ENCODE data around the gene ABCA1.
"Not testable (repeated sequence)": the region's sequence is repeated elsewhere in the genome, so short reads cannot be mapped to it uniquely, and the experiment has no call there.

Gene ABCA1

GRCh38 chr9:104931256-104931655 lies 3.3 kb upstream of the ABCA1 start:
- WGBS (ENCODE audit: insufficient coverage) = 100% methylated on average over 1 of the region's 4 CpGs
- CTCF ChIA-PET = interaction anchor here (0.9 to 1.6 kb wide), 3 partner anchors 19 to 123 kb away, joined by 3 to 6 read pairs (median 3); no protein-coding TSS in a partner anchor
- Histone ChIP-seq H3K4me3 (ENCODE audit: control insufficient read depth in 1 of 7, extremely low read depth in 1 of 7, insufficient read depth in 4 of 7, low read depth in 2 of 7, low read length in 6 of 7) (no peak overlapping the region), H3K9me3 (ENCODE audit: control extremely low read depth in 1 of 5, control insufficient read depth in 4 of 5, insufficient read depth in 2 of 5, low read depth in 1 of 5, low read length in 4 of 5) (no peaks in the 10 kb centered on the region), H3K36me3 (ENCODE audit: control insufficient read depth in 4 of 4, insufficient read depth in 4 of 4, low read length in 3 of 4) (no peaks in the 10 kb centered on the region), H3K27ac (ENCODE audit: insufficient read depth in 1 of 2, low read depth in 1 of 2, low read length in 2 of 2, poor library complexity in 1 of 2, severe bottlenecking in 2 of 2) (no peak overlapping the region), H3K4me1 (ENCODE audit: control extremely low read depth in 1 of 4, control insufficient read depth in 4 of 4, insufficient read depth in 4 of 4, low read length in 3 of 4) (peaks cover 3 to 47% (median 30%) of the 10 kb centered on the region in 4 experiments), H3K27me3 (replicated peaks in 2 of 5; ENCODE audit: control insufficient read depth in 4 of 5, insufficient read depth in 5 of 5, low read length in 4 of 5) (no peaks in the 10 kb centered on the region)
- no peak for DNase-seq
- POLR2A ChIA-PET = interaction anchor here (0.9 kb wide), 1 partner anchor 313 kb away, joined by 3 read pairs; the partner anchor contains the start of gene SLC44A1

GRCh38 chr9:104927216-104927911 lies 591 bp downstream of the ABCA1 start:
- Histone ChIP-seq H3K9me3 (ENCODE audit: control extremely low read depth in 1 of 5, control insufficient read depth in 4 of 5, insufficient read depth in 2 of 5, low read depth in 1 of 5, low read length in 4 of 5) (no peaks in the 10 kb centered on the region), H3K4me1 (ENCODE audit: control extremely low read depth in 1 of 4, control insufficient read depth in 4 of 4, insufficient read depth in 4 of 4, low read length in 3 of 4) (peaks cover 0 to 26% (median 25%) of the 10 kb centered on the region in 4 experiments), H3K4me3 (ENCODE audit: control insufficient read depth in 1 of 7, extremely low read depth in 1 of 7, insufficient read depth in 4 of 7, low read depth in 2 of 7, low read length in 6 of 7) (peak overlapping the region; percentile 29 to 91 (median 74)), H3K27me3 (replicated peaks in 2 of 5; ENCODE audit: control insufficient read depth in 4 of 5, insufficient read depth in 5 of 5, low read length in 4 of 5) (no peaks in the 10 kb centered on the region), H3K27ac (ENCODE audit: insufficient read depth in 1 of 2, low read depth in 1 of 2, low read length in 2 of 2, poor library complexity in 1 of 2, severe bottlenecking in 2 of 2) (no peak overlapping the region), H3K36me3 (ENCODE audit: control insufficient read depth in 4 of 4, insufficient read depth in 4 of 4, low read length in 3 of 4) (no peaks in the 10 kb centered on the region)
- DNase-seq = peak in 2 of 3 donors; percentile 33 to 56
- CTCF ChIA-PET = interaction anchor here (0.7 to 3.6 kb wide), 29 partner anchors 9 to 488 kb away, joined by 3 to 34 read pairs (median 5); no protein-coding TSS in a partner anchor
- POLR2A ChIA-PET = interaction anchor here (0.6 to 2.7 kb wide), 10 partner anchors 34 to 201 kb away, joined by 3 to 19 read pairs (median 4); no protein-coding TSS in a partner anchor
- WGBS (ENCODE audit: insufficient coverage) = 0% methylated on average over 30 of the region's 44 CpGs

DNA sequence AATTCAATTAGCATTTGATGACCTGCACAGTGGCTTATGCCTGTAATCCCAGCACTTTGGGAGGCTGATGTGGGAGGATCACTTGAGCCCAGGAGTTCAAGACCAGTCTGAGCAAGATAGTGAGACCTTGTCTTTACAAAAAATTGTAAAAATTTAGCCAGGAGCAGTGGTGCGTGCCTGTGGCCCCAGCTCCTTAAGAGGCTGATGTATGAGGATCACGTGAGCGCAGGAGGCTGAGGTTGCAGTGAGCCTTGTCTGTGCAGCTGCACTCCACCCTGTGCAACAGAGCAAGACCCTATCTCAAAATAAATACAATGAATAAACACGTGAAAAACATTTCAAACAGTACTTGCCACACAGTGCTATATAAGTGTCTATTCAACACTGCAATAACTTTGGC lies 4.2 kb downstream of the ABCA1 start:
- CTCF ChIA-PET = interaction anchor here (1.0 to 1.6 kb wide), 6 partner anchors 12 to 234 kb away, joined by 3 to 8 read pairs (median 5); no protein-coding TSS in a partner anchor
- no peak overlapping the region for H3K4me3 ChIP-seq (ENCODE audit: control insufficient read depth in 1 of 7, extremely low read depth in 1 of 7, insufficient read depth in 4 of 7, low read depth in 2 of 7, low read length in 6 of 7)
- H3K27me3 ChIP-seq (replicated peaks in 2 of 5; ENCODE audit: control insufficient read depth in 4 of 5, insufficient read depth in 5 of 5, low read length in 4 of 5) = no peaks in the 10 kb centered on the region
- no peaks in the 10 kb centered on the region for H3K36me3 ChIP-seq (ENCODE audit: control insufficient read depth in 4 of 4, insufficient read depth in 4 of 4, low read length in 3 of 4)
- DNase-seq = peak in 1 of 3 donors; percentile 22
- no peaks in the 10 kb centered on the region for H3K9me3 ChIP-seq (ENCODE audit: control extremely low read depth in 1 of 5, control insufficient read depth in 4 of 5, insufficient read depth in 2 of 5, low read depth in 1 of 5, low read length in 4 of 5)
- POLR2A ChIA-PET = no interaction called here
- no peak overlapping the region for H3K27ac ChIP-seq (ENCODE audit: insufficient read depth in 1 of 2, low read depth in 1 of 2, low read length in 2 of 2, poor library complexity in 1 of 2, severe bottlenecking in 2 of 2)
- peaks cover 0 to 26% (median 25%) of the 10 kb centered on the region in 4 experiments for H3K4me1 ChIP-seq (ENCODE audit: control extremely low read depth in 1 of 4, control insufficient read depth in 4 of 4, insufficient read depth in 4 of 4, low read length in 3 of 4)
- 93% methylated on average over 4 of the region's 4 CpGs for WGBS (ENCODE audit: insufficient coverage)

- Histone ChIP-seq H3K9me3 (ENCODE audit: control extremely low read depth in 1 of 5, control insufficient read depth in 4 of 5, insufficient read depth in 2 of 5, low read depth in 1 of 5, low read length in 4 of 5) (no peaks in the 10 kb centered on the region), H3K27ac (ENCODE audit: insufficient read depth in 1 of 2, low read depth in 1 of 2, low read length in 2 of 2, poor library complexity in 1 of 2, severe bottlenecking in 2 of 2) (no peak overlapping the region), H3K36me3 (ENCODE audit: control insufficient read depth in 4 of 4, insufficient read depth in 4 of 4, low read length in 3 of 4) (no peaks in the 10 kb centered on the region), H3K4me3 (ENCODE audit: control insufficient read depth in 1 of 7, extremely low read depth in 1 of 7, insufficient read depth in 4 of 7, low read depth in 2 of 7, low read length in 6 of 7) (no peak overlapping the region), H3K4me1 (ENCODE audit: control extremely low read depth in 1 of 4, control insufficient read depth in 4 of 4, insufficient read depth in 4 of 4, low read length in 3 of 4) (peaks cover 0 to 24% (median 22%) of the 10 kb centered on the region in 4 experiments), H3K27me3 (replicated peaks in 2 of 5; ENCODE audit: control insufficient read depth in 4 of 5, insufficient read depth in 5 of 5, low read length in 4 of 5) (no peaks in the 10 kb centered on the region)
- POLR2A ChIA-PET = no interaction called here
- CTCF ChIA-PET = interaction anchor here (1.0 to 1.6 kb wide), 7 partner anchors 11 to 234 kb away, joined by 3 to 8 read pairs (median 4); no protein-coding TSS in a partner anchor
- DNase-seq = no peak
- 100% methylated on average over 1 of the region's 2 CpGs for WGBS (ENCODE audit: insufficient coverage)
Observed at GRCh38 chr9:104923289-104923688, 4.7 kb downstream of the ABCA1 start.

- H3K27ac ChIP-seq (ENCODE audit: insufficient read depth in 1 of 2, low read depth in 1 of 2, low read length in 2 of 2, poor library complexity in 1 of 2, severe bottlenecking in 2 of 2); H3K9me3 ChIP-seq (ENCODE audit: control extremely low read depth in 1 of 5, control insufficient read depth in 4 of 5, insufficient read depth in 2 of 5, low read depth in 1 of 5, low read length in 4 of 5); H3K4me3 ChIP-seq (ENCODE audit: control insufficient read depth in 1 of 7, extremely low read depth in 1 of 7, insufficient read depth in 4 of 7, low read depth in 2 of 7, low read length in 6 of 7); H3K27me3 ChIP-seq (replicated peaks in 2 of 5; ENCODE audit: control insufficient read depth in 4 of 5, insufficient read depth in 5 of 5, low read length in 4 of 5); H3K36me3 ChIP-seq (ENCODE audit: control insufficient read depth in 4 of 4, insufficient read depth in 4 of 4, low read length in 3 of 4); POLR2A ChIA-PET; DNase-seq: not testable (repeated sequence)
- CTCF ChIA-PET = interaction anchor here (1.0 to 1.6 kb wide), 8 partner anchors 11 to 235 kb away, joined by 3 to 8 read pairs (median 4); no protein-coding TSS in a partner anchor
- WGBS (ENCODE audit: insufficient coverage) = 100% methylated on average over 1 of the region's 7 CpGs
- H3K4me1 ChIP-seq (ENCODE audit: control extremely low read depth in 1 of 4, control insufficient read depth in 4 of 4, insufficient read depth in 4 of 4, low read length in 3 of 4) = peaks cover 0 to 20% (median 17%) of the 10 kb centered on the region in 4 experiments
Observed at GRCh38 chr9:104922748-104923147, 5.2 kb downstream of the ABCA1 start.

GRCh38 chr9:104921067-104921741 lies 6.8 kb downstream of the ABCA1 start:
- 100% methylated on average over 2 of the region's 3 CpGs for WGBS (ENCODE audit: insufficient coverage)
- ChIA-PET CTCF (interaction anchor here (0.8 to 1.4 kb wide), 4 partner anchors 36 to 496 kb away, joined by 3 to 4 read pairs (median 3); no protein-coding TSS in a partner anchor), POLR2A (no interaction called here)
- H3K27ac ChIP-seq (ENCODE audit: insufficient read depth in 1 of 2, low read depth in 1 of 2, low read length in 2 of 2, poor library complexity in 1 of 2, severe bottlenecking in 2 of 2) = no peak overlapping the region
- H3K4me1 ChIP-seq (ENCODE audit: control extremely low read depth in 1 of 4, control insufficient read depth in 4 of 4, insufficient read depth in 4 of 4, low read length in 3 of 4) = peaks cover 0 to 5% (median 3%) of the 10 kb centered on the region in 4 experiments
- no peaks in the 10 kb centered on the region for H3K9me3 ChIP-seq (ENCODE audit: control extremely low read depth in 1 of 5, control insufficient read depth in 4 of 5, insufficient read depth in 2 of 5, low read depth in 1 of 5, low read length in 4 of 5)
- no peak for DNase-seq
- no peak overlapping the region for H3K4me3 ChIP-seq (ENCODE audit: control insufficient read depth in 1 of 7, extremely low read depth in 1 of 7, insufficient read depth in 4 of 7, low read depth in 2 of 7, low read length in 6 of 7)
- no peaks in the 10 kb centered on the region for H3K36me3 ChIP-seq (ENCODE audit: control insufficient read depth in 4 of 4, insufficient read depth in 4 of 4, low read length in 3 of 4)
- H3K27me3 ChIP-seq (replicated peaks in 2 of 5; ENCODE audit: control insufficient read depth in 4 of 5, insufficient read depth in 5 of 5, low read length in 4 of 5) = no peaks in the 10 kb centered on the region
